GM12878 (cell line): ENCODE data around the gene ALG2. TPM values are rescaled to one million over a fixed set of nuclear protein-coding genes. Genes with fewer than 3 reads are reported as not detected.

Experiments
- ATAC-seq: fragments of 200-7000 bp; cut with Tn5 transposase; 3 replicates; pipeline ENCODE4 v1.9.1; 2020; ENCODE audit warnings: mild to moderate bottlenecking, moderate library complexity
- BruUV-seq: library from RNA; stranded (reverse); fragments of 400-500 nt; replicated peaks from 2 replicates; lab custom pipeline; 2021; lab: Mats Ljungman, UMichigan
- CTCF ChIA-PET: fragments of 300-600 bp; sonication (Branson Sonifier 250); formaldehyde crosslinking; extraction: SDS; loops from one replicate; lab custom pipeline; 2021; ENCODE audit warnings: inconsistent platforms; lab: Yijun Ruan, JAX
- POLR2A ChIA-PET: fragments of 350-600 bp; formaldehyde crosslinking; extraction: SDS; loops from one replicate; lab custom pipeline; 2021; ENCODE audit warnings: inconsistent platforms; lab: Charles Lee
- RAD21 ChIA-PET: fragments of 300-600 bp; sonication (Branson Sonifier 250); formaldehyde crosslinking; loops from one replicate; lab custom pipeline; 2023; ENCODE audit warnings: antibody characterized with exemption; ENCODE audit not compliant: unreplicated experiment; lab: Charles Lee
- SMC1A ChIA-PET: fragments of 300-600 bp; sonication (Branson Sonifier 250); formaldehyde crosslinking; loops from one replicate; lab custom pipeline; 2023; ENCODE audit not compliant: unreplicated experiment, uncharacterized antibody; lab: Charles Lee
- DNase-seq: peaks from one replicate; pipeline ENCODE4 v3.0.0-alpha.2; 2011; ENCODE audit warnings: low read depth, low spot score
- FAIRE-seq: peaks from 3 replicates; lab custom pipeline; 2011; peaks lifted over from hg19 to GRCh38; lab: Jason Lieb, UNC
- H2AFZ ChIP-seq: 2 replicates; pipeline ENCODE4 v1.6.0; 2011; ENCODE audit warnings: low read depth, low read length, control low read depth; ENCODE audit not compliant: control insufficient read depth
- H3K27ac ChIP-seq: 2 replicates; pipeline ENCODE4 v1.5.1; 2011; ENCODE audit warnings: control low read depth; ENCODE audit not compliant: control insufficient read depth, insufficient read depth
- H3K27me3 ChIP-seq, 2 experiments: replicated peaks in 1 of 2; 2 replicates each; pipeline versions ENCODE4 v1.6.0 to v1.6.1; 2011; ENCODE audit warnings: low read length in 1 of 2; ENCODE audit not compliant: control insufficient read depth in 2 of 2, insufficient read depth in 2 of 2
- H3K36me3 ChIP-seq, 2 experiments: 2 replicates each; pipeline ENCODE4 v1.5.1; 2011; ENCODE audit warnings: low read length in 1 of 2; ENCODE audit not compliant: control insufficient read depth in 2 of 2, insufficient read depth in 2 of 2
- H3K4me1 ChIP-seq: 2 replicates; pipeline ENCODE4 v1.6.1; 2011; ENCODE audit warnings: mild to moderate bottlenecking, low read length, moderate library complexity, mixed read lengths; ENCODE audit not compliant: control insufficient read depth, insufficient read depth
- H3K4me2 ChIP-seq: 2 replicates; pipeline ENCODE4 v1.6.0; 2011; ENCODE audit warnings: control low read depth; ENCODE audit not compliant: control insufficient read depth, insufficient read depth
- H3K4me3 ChIP-seq: fragments of 200-600 bp; sonication (generic); 2 replicates; pipeline ENCODE4 v1.5.1; 2016
- H3K79me2 ChIP-seq: 2 replicates; pipeline ENCODE4 v1.6.0; 2011; ENCODE audit warnings: low read length; ENCODE audit not compliant: control insufficient read depth, insufficient read depth
- H3K9ac ChIP-seq: 2 replicates; pipeline ENCODE4 v1.8.0; 2011; ENCODE audit warnings: low read length, control low read depth, mixed read lengths; ENCODE audit not compliant: control insufficient read depth, insufficient read depth
- H3K9me3 ChIP-seq: replicated peaks from 3 replicates; pipeline ENCODE4 v1.5.1; 2011; ENCODE audit warnings: mild to moderate bottlenecking, low read length; ENCODE audit not compliant: control insufficient read depth, insufficient read depth
- H4K20me1 ChIP-seq: 2 replicates; pipeline ENCODE4 v1.6.0; 2011; ENCODE audit not compliant: control insufficient read depth, insufficient read depth
- CBX5 ChIP-seq: sonication (generic); IDR thresholded peaks from 2 replicates; pipeline ENCODE4 v1.6.1; 2016; ENCODE audit warnings: low read depth, moderate library complexity, mild to moderate bottlenecking, inconsistent platforms
- WGBS: methylation state at CpG from one replicate; pipeline ENCODE4 v1.1.6; 2016; ENCODE audit warnings: low lambda C conversion rate; ENCODE audit not compliant: insufficient replicate concordance, insufficient coverage; ENCODE audit errors: missing lambda C conversion rate; 5-methylcytosine and 5-hydroxymethylcytosine counted together
- in situ Hi-C: fragments of 300-500 bp; cut with MboI; formaldehyde crosslinking; loops from 9 replicates; pipeline ENCODE4 v1.14.3; 2018; ENCODE audit warnings: mixed read lengths
- intact Hi-C: fragments of 100-400 bp; cut with micrococcal nuclease; formaldehyde crosslinking; loops from one replicate; pipeline ENCODE4 v1.14.2; 2022; ENCODE audit not compliant: unreplicated experiment
- polyA plus RNA-seq, 11 experiments: library from polyadenylated mRNA; depleted of rRNA in 4 of 11; unstranded in 6 of 11; stranded (reverse) in 5 of 11; fragments of >200 nt; fragmentation: Nextera tagmentation in 4 of 11; fragmentation: Illumina TruSeq in 1 of 11; extraction: Ambion mirVana in 4 of 11; extraction: Trizol in 1 of 11; gene quantifications; 1 replicate in 1 of 11; 2 replicates in 10 of 11; pipeline versions ENCODE4 v1.2.1 to v1.2.3, GENCODE V29; 2011 to 2016; ENCODE audit warnings: inconsistent platforms in 2 of 11, missing spikeins in 2 of 11, low read depth in 1 of 11
- total RNA-seq, 4 experiments: library from RNA; depleted of rRNA in 3 of 4; stranded (reverse); fragments of >200 nt in 3 of 4; fragmentation: Illumina TruSeq in 1 of 4; extraction: Trizol in 1 of 4; gene quantifications; 2 replicates each; pipeline versions ENCODE4 v1.2.1 to v1.2.3, GENCODE V29; 2013 to 2021
- TF ChIP-seq, protein P1 (sequence below), 3 experiments: IDR thresholded peaks in 2 of 3; conservative IDR thresholded peaks in 1 of 3; 2 replicates each; pipeline ENCODE4 v1.5.1; 2011; ENCODE audit warnings: low read depth in 3 of 3, low read length in 3 of 3, mild to moderate bottlenecking in 3 of 3, control low read depth in 2 of 3, moderate library complexity in 2 of 3, inconsistent platforms in 1 of 3, mixed read lengths in 1 of 3; ENCODE audit not compliant: control insufficient read depth in 2 of 3, insufficient read depth in 1 of 3; ENCODE audit errors: extremely low read depth in 1 of 3
- TF ChIP-seq, protein P2 (sequence below): IDR thresholded peaks from 2 replicates; pipeline ENCODE4 v1.6.1; 2011; ENCODE audit warnings: mild to moderate bottlenecking, low read depth, low read length, moderate library complexity; ENCODE audit not compliant: insufficient replicate concordance

Gene ALG2
- total and polyA plus RNA-seq, 10 of the 15 experiments (the other 5 are each of a cell fraction or from before 2014, with no cell fraction given), result 8.8 to 52.5 (median 38.6) TPM

DNA sequence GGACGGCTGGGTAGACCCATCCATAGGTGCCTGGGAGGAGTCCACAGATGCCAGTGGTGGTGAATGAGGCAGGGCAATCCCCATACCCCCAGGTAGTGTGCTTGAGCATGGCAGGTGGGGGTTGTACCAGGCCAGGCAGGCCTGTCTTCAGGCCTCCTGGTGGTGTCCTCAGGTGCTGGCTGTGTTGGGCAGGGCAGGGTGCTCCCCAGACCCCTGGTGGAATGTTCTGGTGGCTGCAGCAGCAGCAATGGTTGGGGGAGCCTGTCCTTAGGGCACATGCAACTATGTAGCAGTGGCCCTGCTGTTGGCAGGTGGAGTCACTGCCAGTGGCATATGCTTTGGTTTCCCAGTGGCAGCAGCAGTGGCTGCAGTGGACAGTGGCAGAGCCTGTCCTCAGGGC, 10.0 kb downstream of the ALG2 start:
- H2AFZ ChIP-seq, result no peak overlapping the region
- ChIA-PET SMC1A (interaction anchor here (0.7 to 14.7 kb wide), 2 partner anchors 9 to 26 kb away, joined by 3 to 189 read pairs; no protein-coding TSS in a partner anchor), RAD21 (interaction anchor here (0.6 to 1.9 kb wide), 2 partner anchors 10 to 40 kb away, joined by 3 to 4 read pairs; no protein-coding TSS in a partner anchor), CTCF (interaction anchor here (0.5 to 1.0 kb wide), 2 partner anchors 10 to 18 kb away, joined by 3 read pairs; no protein-coding TSS in a partner anchor), POLR2A (no interaction called here)
- H3K27ac ChIP-seq, result no peak overlapping the region
- DNase-seq (no peak), ATAC-seq (peak; percentile 86), FAIRE-seq (no peak)
- 0 out of 4 replicates have a peak, but pooled peaks cover 0 to 4% of the 10 kb centered on the region in 2 experiments for H3K36me3 ChIP-seq
- no TSS peak for BruUV-seq
- 100% methylated on average over 1 of the region's 1 CpG for WGBS
- H3K9me3 ChIP-seq, result no peaks in the 10 kb centered on the region; the same call in 2 of the 3 replicates
- no peaks in the 10 kb centered on the region for H3K4me1 ChIP-seq
- no peaks in the 10 kb centered on the region for H4K20me1 ChIP-seq
- intact Hi-C loops, result no loop called here
- H3K4me3 ChIP-seq, result no peak overlapping the region
- H3K4me2 ChIP-seq, result no peak overlapping the region
- H3K9ac ChIP-seq, result no peak overlapping the region
- in situ Hi-C loops, result no loop called here
- H3K79me2 ChIP-seq, result peaks cover 2% of the 10 kb centered on the region
- no peak for TF ChIP-seq CBX5
- TF ChIP-seq, protein P1, sequence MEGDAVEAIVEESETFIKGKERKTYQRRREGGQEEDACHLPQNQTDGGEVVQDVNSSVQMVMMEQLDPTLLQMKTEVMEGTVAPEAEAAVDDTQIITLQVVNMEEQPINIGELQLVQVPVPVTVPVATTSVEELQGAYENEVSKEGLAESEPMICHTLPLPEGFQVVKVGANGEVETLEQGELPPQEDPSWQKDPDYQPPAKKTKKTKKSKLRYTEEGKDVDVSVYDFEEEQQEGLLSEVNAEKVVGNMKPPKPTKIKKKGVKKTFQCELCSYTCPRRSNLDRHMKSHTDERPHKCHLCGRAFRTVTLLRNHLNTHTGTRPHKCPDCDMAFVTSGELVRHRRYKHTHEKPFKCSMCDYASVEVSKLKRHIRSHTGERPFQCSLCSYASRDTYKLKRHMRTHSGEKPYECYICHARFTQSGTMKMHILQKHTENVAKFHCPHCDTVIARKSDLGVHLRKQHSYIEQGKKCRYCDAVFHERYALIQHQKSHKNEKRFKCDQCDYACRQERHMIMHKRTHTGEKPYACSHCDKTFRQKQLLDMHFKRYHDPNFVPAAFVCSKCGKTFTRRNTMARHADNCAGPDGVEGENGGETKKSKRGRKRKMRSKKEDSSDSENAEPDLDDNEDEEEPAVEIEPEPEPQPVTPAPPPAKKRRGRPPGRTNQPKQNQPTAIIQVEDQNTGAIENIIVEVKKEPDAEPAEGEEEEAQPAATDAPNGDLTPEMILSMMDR (IDR thresholded peaks at IDR 0.05 in 2 of 3, conservative IDR thresholded peaks at IDR 0.05 in 1 of 3; ENCODE audit: control insufficient read depth in 2 of 3, extremely low read depth in 1 of 3, insufficient read depth in 1 of 3, low read depth in 3 of 3, low read length in 3 of 3), result 0 out of 6 replicates have a peak, but pooled peaks of 1 of the 3 experiments have one; percentile 20
- TF ChIP-seq, protein P2, sequence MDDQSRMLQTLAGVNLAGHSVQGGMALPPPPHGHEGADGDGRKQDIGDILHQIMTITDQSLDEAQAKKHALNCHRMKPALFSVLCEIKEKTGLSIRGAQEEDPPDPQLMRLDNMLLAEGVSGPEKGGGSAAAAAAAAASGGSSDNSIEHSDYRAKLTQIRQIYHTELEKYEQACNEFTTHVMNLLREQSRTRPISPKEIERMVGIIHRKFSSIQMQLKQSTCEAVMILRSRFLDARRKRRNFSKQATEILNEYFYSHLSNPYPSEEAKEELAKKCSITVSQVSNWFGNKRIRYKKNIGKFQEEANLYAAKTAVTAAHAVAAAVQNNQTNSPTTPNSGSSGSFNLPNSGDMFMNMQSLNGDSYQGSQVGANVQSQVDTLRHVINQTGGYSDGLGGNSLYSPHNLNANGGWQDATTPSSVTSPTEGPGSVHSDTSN, result no peak
- no peaks in the 10 kb centered on the region for H3K27me3 ChIP-seq
